B cell (primary cell): ENCODE data around the gene SENP2. TPM values are rescaled to one million over a fixed set of nuclear protein-coding genes. Genes with fewer than 3 reads are reported as not detected.

Source experiments
- ATAC-seq: fragments of 200-7000 bp; cut with Tn5 transposase; one replicate; pipeline ENCODE4 v1.10.0; 2021; ENCODE audit warnings: low read depth, mild to moderate bottlenecking, moderate number of reproducible peaks, moderate library complexity
- CTCF ChIA-PET: fragments of 350-600 bp; sonication (Branson Sonifier 250); formaldehyde crosslinking; loops from one replicate; lab custom pipeline; 2021; ENCODE audit warnings: antibody characterized with exemption, inconsistent platforms; lab: Charles Lee
- POLR2A ChIA-PET: fragments of 350-600 bp; sonication (Branson Sonifier 250); formaldehyde crosslinking; loops from one replicate; lab custom pipeline; 2021; ENCODE audit warnings: antibody characterized with exemption; lab: Charles Lee
- DNase-seq: peaks from one replicate; pipeline ENCODE4 v3.0.0; 2013
- H2AFZ ChIP-seq: 2 replicates; pipeline ENCODE4 v1.6.1; 2012; ENCODE audit warnings: mild to moderate bottlenecking, low read depth, low read length; ENCODE audit not compliant: insufficient read depth, poor library complexity, severe bottlenecking
- H3K27ac ChIP-seq, 2 donors: 1 replicate in 1 of 2; 2 replicates in 1 of 2; pipeline ENCODE4 v1.5.1; 2012 to 2013; ENCODE audit warnings: low read length in 2 of 2, mild to moderate bottlenecking in 2 of 2, moderate library complexity in 1 of 2
- H3K27me3 ChIP-seq, 4 experiments: fragments of 200-600 bp in 1 of 4; sonication (generic) in 1 of 4; replicated peaks in 1 of 4; 1 replicate in 2 of 4; 2 replicates in 2 of 4; pipeline versions ENCODE4 v1.6.1 to v1.7.0; 2013 to 2016; ENCODE audit warnings: low read length in 3 of 4, mild to moderate bottlenecking in 2 of 4, mixed read lengths in 1 of 4, moderate library complexity in 1 of 4; ENCODE audit not compliant: insufficient read depth in 4 of 4, control insufficient read depth in 3 of 4; ENCODE audit errors: control extremely low read depth in 1 of 4
- H3K36me3 ChIP-seq, 2 experiments: replicated peaks in 1 of 2; 1 replicate in 1 of 2; 2 replicates in 1 of 2; pipeline versions ENCODE4 v1.6.1 to v1.7.1; 2013; ENCODE audit warnings: low read length in 1 of 2; ENCODE audit not compliant: insufficient read depth in 2 of 2, control insufficient read depth in 1 of 2; ENCODE audit errors: control extremely low read depth in 1 of 2, extremely low read depth in 1 of 2
- H3K4me1 ChIP-seq, 2 donors: fragments of 200-600 bp in 1 of 2; sonication (generic) in 1 of 2; 1 replicate in 1 of 2; 2 replicates in 1 of 2; pipeline versions ENCODE4 v1.5.1 to v1.6.1; 2013 to 2017; ENCODE audit warnings: low read length in 2 of 2; ENCODE audit not compliant: control insufficient read depth in 2 of 2, insufficient read depth in 2 of 2
- H3K4me2 ChIP-seq: replicated peaks from 2 replicates; pipeline ENCODE3; 2012; ENCODE audit warnings: mild to moderate bottlenecking, low read depth, low read length; ENCODE audit not compliant: poor library complexity, severe bottlenecking
- H3K4me3 ChIP-seq, 5 experiments: fragments of 200-600 bp in 1 of 5; sonication (generic) in 1 of 5; 1 replicate in 3 of 5; 2 replicates in 2 of 5; pipeline versions ENCODE4 v1.5.1 to v1.7.0; 2011 to 2016; ENCODE audit warnings: low read length in 4 of 5, mild to moderate bottlenecking in 4 of 5, low read depth in 2 of 5, control low read depth in 1 of 5, moderate library complexity in 1 of 5; ENCODE audit not compliant: insufficient read depth in 1 of 5; ENCODE audit errors: control extremely low read depth in 1 of 5, extremely low read depth in 1 of 5
- H3K79me2 ChIP-seq: fragments of 200-600 bp; sonication (generic); one replicate; pipeline ENCODE4 v1.6.0; 2016; ENCODE audit warnings: low read length; ENCODE audit not compliant: control insufficient read depth, insufficient read depth
- H3K9ac ChIP-seq: fragments of 200-600 bp; sonication (generic); 2 replicates; pipeline ENCODE4 v1.6.1; 2017; ENCODE audit warnings: mild to moderate bottlenecking, low read length, moderate library complexity
- H3K9me3 ChIP-seq, 3 donors: one replicate each; pipeline versions ENCODE4 v1.6.1 to v1.7.1; 2013; ENCODE audit warnings: low read length in 2 of 3; ENCODE audit not compliant: control insufficient read depth in 2 of 3, insufficient read depth in 1 of 3; ENCODE audit errors: control extremely low read depth in 1 of 3
- H4K20me1 ChIP-seq: 2 replicates; pipeline ENCODE4 v1.6.0; 2012; ENCODE audit warnings: mild to moderate bottlenecking, low read length; ENCODE audit not compliant: insufficient read depth, control insufficient read depth, poor library complexity, severe bottlenecking
- H3K27ac Mint-ChIP-seq: one replicate; pipeline ENCODE4 v1.8.0; 2021; ENCODE audit warnings: mixed read lengths
- H3K27me3 Mint-ChIP-seq: one replicate; pipeline ENCODE4 v1.8.0; 2021; ENCODE audit warnings: mixed read lengths
- H3K4me1 Mint-ChIP-seq: one replicate; pipeline ENCODE4 v1.8.0; 2021; ENCODE audit warnings: mixed read lengths
- H3K4me3 Mint-ChIP-seq: one replicate; pipeline ENCODE4 v1.8.0; 2021; ENCODE audit warnings: mixed read lengths
- H3K9me3 Mint-ChIP-seq: one replicate; pipeline ENCODE4 v1.8.0; 2022; ENCODE audit warnings: mixed read lengths; ENCODE audit not compliant: insufficient read depth
- EZH2 ChIP-seq: IDR thresholded peaks from 2 replicates; pipeline ENCODE4 v1.6.1; 2012; ENCODE audit warnings: borderline replicate concordance, low read depth, mild to moderate bottlenecking, moderate library complexity, low read length; ENCODE audit not compliant: insufficient read depth, poor library complexity, severe bottlenecking
- WGBS: methylation state at CpG from one replicate; pipeline ENCODE4 v1.1.5; 2013; ENCODE audit warnings: missing lambda C conversion rate; ENCODE audit not compliant: insufficient coverage; 5-methylcytosine and 5-hydroxymethylcytosine counted together
- intact Hi-C: fragments of 100-400 bp; cut with micrococcal nuclease; formaldehyde crosslinking; loops from one replicate; pipeline ENCODE4 v1.10.0; 2022
- polyA plus RNA-seq: library from polyadenylated mRNA; depleted of rRNA; stranded (reverse); fragments of >200 nt; gene quantifications from 2 replicates; pipeline ENCODE4 v1.2.3, GENCODE V29; 2012
- total RNA-seq, 2 donors: library from RNA; stranded (reverse); fragments of 120-200 nt in 1 of 2; gene quantifications; 1 replicate in 1 of 2; 2 replicates in 1 of 2; pipeline versions ENCODE4 v1.2.3 to v1.2.4, GENCODE V29; 2013 to 2022
- TF ChIP-seq, protein P1 (sequence below): fragments of 200-600 bp; IDR thresholded peaks from one replicate; pipeline ENCODE4 v1.8.0; 2022; ENCODE audit warnings: antibody characterized with exemption, mild to moderate bottlenecking

SENP2 gene
- total and polyA plus RNA-seq, 2 donors (not counting 1 experiment from before 2014, with no cell fraction given), result 7.2 to 43.4 TPM

DNA sequence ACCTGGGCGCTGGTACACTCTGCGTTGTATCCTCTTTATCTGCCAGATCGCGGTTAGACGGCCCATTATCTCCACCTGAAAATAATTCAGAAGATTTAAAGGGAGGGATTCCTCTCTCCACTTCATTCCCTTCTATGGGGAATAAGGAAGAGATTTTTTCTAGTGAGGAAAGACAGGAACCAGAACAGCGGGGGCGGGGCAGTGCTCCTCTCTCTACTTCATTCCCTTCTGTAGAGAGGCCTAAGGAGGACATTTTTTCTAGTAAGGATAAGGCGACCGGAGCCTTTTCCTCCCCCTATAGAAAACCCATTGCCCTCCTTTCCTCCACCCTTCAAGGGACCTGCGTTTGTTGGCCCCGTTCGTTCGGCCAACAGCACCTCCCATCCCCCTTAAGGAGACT lies 25.4 kb upstream of the SENP2 start:
- no peaks in the 10 kb centered on the region for H3K9me3 ChIP-seq
- Mint-ChIP-seq H3K4me3 (no peak overlapping the region), H3K27ac (no peak overlapping the region), H3K27me3 (peaks cover 15% of the 10 kb centered on the region), H3K9me3 (no peaks in the 10 kb centered on the region), H3K4me1 (peaks cover 10% of the 10 kb centered on the region)
- no peak overlapping the region for H3K9ac ChIP-seq
- no peaks in the 10 kb centered on the region for H4K20me1 ChIP-seq
- H3K4me3 ChIP-seq, result no peak overlapping the region
- intact Hi-C loops, result no loop called here
- H2AFZ ChIP-seq, result no peak overlapping the region
- H3K4me2 ChIP-seq, result no peak overlapping the region
- peaks cover 0 to 9% of the 10 kb centered on the region in 2 donors for H3K4me1 ChIP-seq
- CTCF ChIA-PET, result no interaction called here
- no peak for ATAC-seq
- no peaks in the 10 kb centered on the region for H3K36me3 ChIP-seq
- 100% methylated on average over 6 of the region's 13 CpGs for WGBS
- no peak overlapping the region for H3K27ac ChIP-seq
- TF ChIP-seq, protein P1, sequence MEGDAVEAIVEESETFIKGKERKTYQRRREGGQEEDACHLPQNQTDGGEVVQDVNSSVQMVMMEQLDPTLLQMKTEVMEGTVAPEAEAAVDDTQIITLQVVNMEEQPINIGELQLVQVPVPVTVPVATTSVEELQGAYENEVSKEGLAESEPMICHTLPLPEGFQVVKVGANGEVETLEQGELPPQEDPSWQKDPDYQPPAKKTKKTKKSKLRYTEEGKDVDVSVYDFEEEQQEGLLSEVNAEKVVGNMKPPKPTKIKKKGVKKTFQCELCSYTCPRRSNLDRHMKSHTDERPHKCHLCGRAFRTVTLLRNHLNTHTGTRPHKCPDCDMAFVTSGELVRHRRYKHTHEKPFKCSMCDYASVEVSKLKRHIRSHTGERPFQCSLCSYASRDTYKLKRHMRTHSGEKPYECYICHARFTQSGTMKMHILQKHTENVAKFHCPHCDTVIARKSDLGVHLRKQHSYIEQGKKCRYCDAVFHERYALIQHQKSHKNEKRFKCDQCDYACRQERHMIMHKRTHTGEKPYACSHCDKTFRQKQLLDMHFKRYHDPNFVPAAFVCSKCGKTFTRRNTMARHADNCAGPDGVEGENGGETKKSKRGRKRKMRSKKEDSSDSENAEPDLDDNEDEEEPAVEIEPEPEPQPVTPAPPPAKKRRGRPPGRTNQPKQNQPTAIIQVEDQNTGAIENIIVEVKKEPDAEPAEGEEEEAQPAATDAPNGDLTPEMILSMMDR, result no peak
- TF ChIP-seq EZH2, result no peak
- no peak for DNase-seq
- POLR2A ChIA-PET, result no interaction called here
- no peaks in the 10 kb centered on the region for H3K79me2 ChIP-seq
- H3K27me3 ChIP-seq, result peaks cover 0 to 2% (median 0%) of the 10 kb centered on the region in 4 experiments

DNA sequence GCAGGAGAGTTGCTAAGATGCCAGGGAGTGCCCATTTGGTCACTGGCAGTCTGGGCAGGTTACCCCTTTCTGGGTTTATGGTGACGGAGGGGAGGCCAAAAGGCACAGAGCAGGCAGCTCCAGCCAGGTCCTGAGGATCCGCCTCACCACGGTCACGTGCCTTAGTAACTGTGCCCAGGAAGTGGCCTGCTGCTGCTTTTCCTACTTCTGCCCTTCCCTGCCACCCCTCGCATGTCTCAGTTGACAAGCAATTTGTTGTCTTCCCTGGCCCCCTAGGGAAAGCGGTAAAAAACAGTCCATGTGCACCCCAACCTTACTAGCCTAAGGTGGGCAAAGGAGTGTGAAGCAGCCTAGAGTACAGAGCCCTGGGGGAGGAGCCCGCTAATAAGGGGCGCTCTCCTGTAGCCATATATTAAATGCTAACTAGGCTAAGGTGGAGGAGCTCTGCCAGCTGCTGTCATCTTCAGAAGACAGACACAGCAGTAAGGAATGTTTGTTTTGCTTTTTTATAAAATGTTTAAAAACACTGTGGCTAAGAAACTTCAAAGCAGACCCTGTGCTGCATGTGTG lies 24.6 kb upstream of the SENP2 start:
- Histone ChIP-seq H3K9me3 (no peaks in the 10 kb centered on the region), H2AFZ (peak overlapping the region; percentile 19), H3K79me2 (no peaks in the 10 kb centered on the region), H3K4me1 (peaks cover 0 to 9% of the 10 kb centered on the region in 2 donors), H4K20me1 (no peaks in the 10 kb centered on the region), H3K9ac (no peak overlapping the region), H3K4me3 (no peak overlapping the region), H3K36me3 (no peaks in the 10 kb centered on the region), H3K27me3 (peaks cover 0 to 2% (median 0%) of the 10 kb centered on the region in 4 experiments), H3K4me2 (no peak overlapping the region), H3K27ac (no peak overlapping the region)
- 15% methylated on average over 4 of the region's 8 CpGs for WGBS
- Mint-ChIP-seq H3K4me1 (peaks cover 10% of the 10 kb centered on the region), H3K27ac (no peak overlapping the region), H3K27me3 (peaks cover 13% of the 10 kb centered on the region), H3K4me3 (peak overlapping the region; percentile 23), H3K9me3 (no peaks in the 10 kb centered on the region)
- DNase-seq, result no peak
- TF ChIP-seq EZH2, result no peak
- TF ChIP-seq, protein P1, result no peak
- CTCF ChIA-PET, result no interaction called here
- ATAC-seq, result no peak
- POLR2A ChIA-PET, result no interaction called here
- intact Hi-C loops, result no loop called here
